Liver (tissue), 9 donors: ENCODE measurements around the gene TSN. TPM values are rescaled to one million over a fixed set of nuclear protein-coding genes. Genes with fewer than 3 reads are reported as not detected.

Source experiments
- DNase-seq: peaks from one replicate; pipeline ENCODE4 v3.0.0-alpha.2; 2017; ENCODE audit warnings: low spot score
- H3K27ac ChIP-seq, 2 donors: one replicate each; pipeline ENCODE4 v1.7.0; 2013; ENCODE audit warnings: inconsistent platforms in 2 of 2, low read length in 2 of 2, control low read depth in 1 of 2, low read depth in 1 of 2, mild to moderate bottlenecking in 1 of 2
- H3K27me3 ChIP-seq, 4 donors: one replicate each; pipeline versions ENCODE4 v1.6.1 to v1.7.0; 2013; ENCODE audit warnings: low read length in 3 of 4, inconsistent platforms in 1 of 4, mild to moderate bottlenecking in 1 of 4, moderate library complexity in 1 of 4; ENCODE audit not compliant: control insufficient read depth in 4 of 4, insufficient read depth in 4 of 4
- H3K36me3 ChIP-seq, 4 donors: one replicate each; pipeline versions ENCODE4 v1.6.1 to v1.7.0; 2013; ENCODE audit warnings: low read length in 3 of 4, mild to moderate bottlenecking in 3 of 4, low read depth in 1 of 4, moderate library complexity in 1 of 4; ENCODE audit not compliant: control insufficient read depth in 4 of 4, insufficient read depth in 3 of 4
- H3K4me1 ChIP-seq, 4 donors: one replicate each; pipeline versions ENCODE4 v1.6.1 to v1.7.0; 2013; ENCODE audit warnings: low read length in 3 of 4, mild to moderate bottlenecking in 3 of 4, moderate library complexity in 1 of 4; ENCODE audit not compliant: control insufficient read depth in 4 of 4, insufficient read depth in 4 of 4
- H3K4me3 ChIP-seq, 3 donors: one replicate each; pipeline versions ENCODE4 v1.6.1 to v1.7.0; 2013; ENCODE audit warnings: low read length in 3 of 3, control low read depth in 1 of 3, low read depth in 1 of 3, mild to moderate bottlenecking in 1 of 3
- H3K9ac ChIP-seq, 2 donors: one replicate each; pipeline ENCODE4 v1.7.0; 2013; ENCODE audit warnings: low read length in 2 of 2, mild to moderate bottlenecking in 2 of 2, moderate library complexity in 2 of 2, control low read depth in 1 of 2, low read depth in 1 of 2
- H3K9me3 ChIP-seq, 4 donors: one replicate each; pipeline versions ENCODE4 v1.6.1 to v1.7.0; 2013; ENCODE audit warnings: low read length in 3 of 4; ENCODE audit not compliant: control insufficient read depth in 4 of 4
- EGR1 ChIP-seq, 2 donors: IDR thresholded peaks; 2 replicates each; pipeline ENCODE4 v1.6.1; 2016 to 2018; ENCODE audit warnings: antibody characterized with exemption in 2 of 2, low read depth in 2 of 2
- FOXA1 ChIP-seq: IDR thresholded peaks from 2 replicates; pipeline ENCODE4 v1.6.1; 2016; ENCODE audit warnings: antibody characterized with exemption
- FOXA2 ChIP-seq: IDR thresholded peaks from 2 replicates; pipeline ENCODE4 v1.6.1; 2016; ENCODE audit warnings: antibody characterized with exemption
- GABPA ChIP-seq, 2 donors: IDR thresholded peaks in 1 of 2; conservative IDR thresholded peaks in 1 of 2; 2 replicates each; pipeline ENCODE4 v1.6.1; 2016; ENCODE audit warnings: antibody characterized with exemption in 2 of 2, mild to moderate bottlenecking in 1 of 2, moderate library complexity in 1 of 2
- HNF4A ChIP-seq, 2 donors: conservative IDR thresholded peaks; 2 replicates each; pipeline ENCODE4 v1.6.1; 2016; ENCODE audit warnings: antibody characterized with exemption in 2 of 2, mild to moderate bottlenecking in 2 of 2
- HNF4G ChIP-seq: IDR thresholded peaks from 2 replicates; pipeline ENCODE4 v1.6.1; 2016; ENCODE audit warnings: antibody characterized with exemption
- JUND ChIP-seq, 2 donors: IDR thresholded peaks; 2 replicates each; pipeline ENCODE4 v1.6.1; 2016; ENCODE audit warnings: antibody characterized with exemption in 2 of 2
- NR2F2 ChIP-seq: IDR thresholded peaks from 2 replicates; pipeline ENCODE4 v1.6.1; 2016; ENCODE audit warnings: antibody characterized with exemption
- RAD21 ChIP-seq, 2 donors: IDR thresholded peaks; 2 replicates each; pipeline ENCODE4 v1.6.1; 2016; ENCODE audit warnings: antibody characterized with exemption in 2 of 2, mild to moderate bottlenecking in 2 of 2
- RXRA ChIP-seq, 2 donors: IDR thresholded peaks; 2 replicates each; pipeline ENCODE4 v1.6.1; 2017 to 2018; ENCODE audit warnings: antibody characterized with exemption in 2 of 2, mild to moderate bottlenecking in 1 of 2
- SP1 ChIP-seq: IDR thresholded peaks from 2 replicates; pipeline ENCODE4 v1.6.1; 2018; ENCODE audit warnings: antibody characterized with exemption, mild to moderate bottlenecking
- TAF1 ChIP-seq: conservative IDR thresholded peaks from 2 replicates; pipeline ENCODE4 v1.6.1; 2016; ENCODE audit warnings: antibody characterized with exemption, mild to moderate bottlenecking
- YY1 ChIP-seq: IDR thresholded peaks from 2 replicates; pipeline ENCODE4 v1.6.1; 2016; ENCODE audit warnings: antibody characterized with exemption, mild to moderate bottlenecking
- WGBS: extraction: QIAGEN DNeasy Blood & Tissue Kit; methylation state at CpG from one replicate; pipeline ENCODE4 v1.1.7; 2013; 5-methylcytosine and 5-hydroxymethylcytosine counted together
- polyA plus RNA-seq, 2 donors: library from polyadenylated mRNA; stranded (reverse) in 1 of 2; unstranded in 1 of 2; fragments of 200-250 nt in 1 of 2; fragments of >200 nt in 1 of 2; fragmentation: Nextera tagmentation in 1 of 2; extraction: Ambion mirVana in 1 of 2; gene quantifications; one replicate each; pipeline versions ENCODE4 v1.2.1 to v1.2.3, GENCODE V29; 2013 to 2015
- total RNA-seq, 2 donors: library from RNA; depleted of rRNA; stranded (reverse); fragments of >200 nt; gene quantifications; one replicate each; pipeline ENCODE4 v1.2.3, GENCODE V29; 2014
- TF ChIP-seq, protein P1 (sequence below): IDR thresholded peaks from 2 replicates; pipeline ENCODE4 v1.6.1; 2016; ENCODE audit warnings: antibody characterized with exemption, mild to moderate bottlenecking
- TF ChIP-seq, protein P2 (sequence below): IDR thresholded peaks from 2 replicates; pipeline ENCODE4 v1.6.1; 2016; ENCODE audit warnings: antibody characterized with exemption
- TF ChIP-seq, protein P3 (sequence below): fragments of 150-350 bp; IDR thresholded peaks from 2 replicates; pipeline ENCODE4 v1.5.1; 2017; ENCODE audit warnings: improper control_type of control experiment, low read depth, low read length; ENCODE audit not compliant: missing input control
- TF ChIP-seq, protein P4 (sequence below): IDR thresholded peaks from 2 replicates; pipeline ENCODE4 v1.6.1; 2016; ENCODE audit warnings: antibody characterized with exemption
- TF ChIP-seq, protein P5 (sequence below): IDR thresholded peaks from 2 replicates; pipeline ENCODE4 v1.6.1; 2016; ENCODE audit warnings: antibody characterized with exemption
- donor health status: healthy.
- donor health status: healthy.
- donor health status: healthy.
- donor health status: healthy.
- donor health status: healthy.

Gene TSN
- total and polyA plus RNA-seq, 4 donors = 17.0 to 30.6 (median 17.7) TPM

DNA sequence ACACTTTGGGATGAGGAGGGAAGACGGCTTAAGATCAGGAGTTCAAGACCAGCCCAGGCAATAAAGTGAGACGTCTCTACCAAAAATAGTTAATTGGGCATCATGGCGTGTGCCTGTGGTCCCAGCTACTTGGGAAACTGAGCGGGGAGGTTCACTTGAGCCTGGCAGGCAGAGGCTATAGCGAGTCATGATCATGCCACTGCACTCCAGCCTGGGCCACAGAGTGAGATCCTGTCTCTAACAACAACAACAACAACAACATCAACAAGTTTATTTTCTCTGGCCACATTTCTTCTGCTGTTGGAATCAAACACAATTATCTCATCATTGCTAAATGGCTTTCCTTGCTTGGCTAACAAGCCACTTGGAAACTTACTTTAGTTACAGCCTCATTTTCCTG lies 32.1 kb upstream of the TSN start:
- DNase-seq = no peak
- H3K4me1 ChIP-seq = no peaks in the 10 kb centered on the region
- H3K36me3 ChIP-seq = peaks cover 0 to 17% (median 14%) of the 10 kb centered on the region in 4 donors
- TF ChIP-seq YY1 (no peak), EGR1 (IDR thresholded peaks at IDR 0.05; ENCODE audit: low read depth in 2 of 2) (no peak), RAD21 (IDR thresholded peaks at IDR 0.05) (no peak), HNF4A (conservative IDR thresholded peaks at IDR 0.05) (no peak), NR2F2 (no peak), HNF4G (no peak), SP1 (no peak), FOXA2 (no peak), GABPA (IDR thresholded peaks at IDR 0.05 in 1 of 2, conservative IDR thresholded peaks at IDR 0.05 in 1 of 2) (no peak), TAF1 (no peak), JUND (IDR thresholded peaks at IDR 0.05) (no peak), RXRA (IDR thresholded peaks at IDR 0.05) (no peak), FOXA1 (no peak)
- TF ChIP-seq, protein P1, sequence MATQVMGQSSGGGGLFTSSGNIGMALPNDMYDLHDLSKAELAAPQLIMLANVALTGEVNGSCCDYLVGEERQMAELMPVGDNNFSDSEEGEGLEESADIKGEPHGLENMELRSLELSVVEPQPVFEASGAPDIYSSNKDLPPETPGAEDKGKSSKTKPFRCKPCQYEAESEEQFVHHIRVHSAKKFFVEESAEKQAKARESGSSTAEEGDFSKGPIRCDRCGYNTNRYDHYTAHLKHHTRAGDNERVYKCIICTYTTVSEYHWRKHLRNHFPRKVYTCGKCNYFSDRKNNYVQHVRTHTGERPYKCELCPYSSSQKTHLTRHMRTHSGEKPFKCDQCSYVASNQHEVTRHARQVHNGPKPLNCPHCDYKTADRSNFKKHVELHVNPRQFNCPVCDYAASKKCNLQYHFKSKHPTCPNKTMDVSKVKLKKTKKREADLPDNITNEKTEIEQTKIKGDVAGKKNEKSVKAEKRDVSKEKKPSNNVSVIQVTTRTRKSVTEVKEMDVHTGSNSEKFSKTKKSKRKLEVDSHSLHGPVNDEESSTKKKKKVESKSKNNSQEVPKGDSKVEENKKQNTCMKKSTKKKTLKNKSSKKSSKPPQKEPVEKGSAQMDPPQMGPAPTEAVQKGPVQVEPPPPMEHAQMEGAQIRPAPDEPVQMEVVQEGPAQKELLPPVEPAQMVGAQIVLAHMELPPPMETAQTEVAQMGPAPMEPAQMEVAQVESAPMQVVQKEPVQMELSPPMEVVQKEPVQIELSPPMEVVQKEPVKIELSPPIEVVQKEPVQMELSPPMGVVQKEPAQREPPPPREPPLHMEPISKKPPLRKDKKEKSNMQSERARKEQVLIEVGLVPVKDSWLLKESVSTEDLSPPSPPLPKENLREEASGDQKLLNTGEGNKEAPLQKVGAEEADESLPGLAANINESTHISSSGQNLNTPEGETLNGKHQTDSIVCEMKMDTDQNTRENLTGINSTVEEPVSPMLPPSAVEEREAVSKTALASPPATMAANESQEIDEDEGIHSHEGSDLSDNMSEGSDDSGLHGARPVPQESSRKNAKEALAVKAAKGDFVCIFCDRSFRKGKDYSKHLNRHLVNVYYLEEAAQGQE = no peak
- TF ChIP-seq, protein P2, sequence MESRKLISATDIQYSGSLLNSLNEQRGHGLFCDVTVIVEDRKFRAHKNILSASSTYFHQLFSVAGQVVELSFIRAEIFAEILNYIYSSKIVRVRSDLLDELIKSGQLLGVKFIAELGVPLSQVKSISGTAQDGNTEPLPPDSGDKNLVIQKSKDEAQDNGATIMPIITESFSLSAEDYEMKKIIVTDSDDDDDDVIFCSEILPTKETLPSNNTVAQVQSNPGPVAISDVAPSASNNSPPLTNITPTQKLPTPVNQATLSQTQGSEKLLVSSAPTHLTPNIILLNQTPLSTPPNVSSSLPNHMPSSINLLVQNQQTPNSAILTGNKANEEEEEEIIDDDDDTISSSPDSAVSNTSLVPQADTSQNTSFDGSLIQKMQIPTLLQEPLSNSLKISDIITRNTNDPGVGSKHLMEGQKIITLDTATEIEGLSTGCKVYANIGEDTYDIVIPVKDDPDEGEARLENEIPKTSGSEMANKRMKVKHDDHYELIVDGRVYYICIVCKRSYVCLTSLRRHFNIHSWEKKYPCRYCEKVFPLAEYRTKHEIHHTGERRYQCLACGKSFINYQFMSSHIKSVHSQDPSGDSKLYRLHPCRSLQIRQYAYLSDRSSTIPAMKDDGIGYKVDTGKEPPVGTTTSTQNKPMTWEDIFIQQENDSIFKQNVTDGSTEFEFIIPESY = no peak
- TF ChIP-seq, protein P3, sequence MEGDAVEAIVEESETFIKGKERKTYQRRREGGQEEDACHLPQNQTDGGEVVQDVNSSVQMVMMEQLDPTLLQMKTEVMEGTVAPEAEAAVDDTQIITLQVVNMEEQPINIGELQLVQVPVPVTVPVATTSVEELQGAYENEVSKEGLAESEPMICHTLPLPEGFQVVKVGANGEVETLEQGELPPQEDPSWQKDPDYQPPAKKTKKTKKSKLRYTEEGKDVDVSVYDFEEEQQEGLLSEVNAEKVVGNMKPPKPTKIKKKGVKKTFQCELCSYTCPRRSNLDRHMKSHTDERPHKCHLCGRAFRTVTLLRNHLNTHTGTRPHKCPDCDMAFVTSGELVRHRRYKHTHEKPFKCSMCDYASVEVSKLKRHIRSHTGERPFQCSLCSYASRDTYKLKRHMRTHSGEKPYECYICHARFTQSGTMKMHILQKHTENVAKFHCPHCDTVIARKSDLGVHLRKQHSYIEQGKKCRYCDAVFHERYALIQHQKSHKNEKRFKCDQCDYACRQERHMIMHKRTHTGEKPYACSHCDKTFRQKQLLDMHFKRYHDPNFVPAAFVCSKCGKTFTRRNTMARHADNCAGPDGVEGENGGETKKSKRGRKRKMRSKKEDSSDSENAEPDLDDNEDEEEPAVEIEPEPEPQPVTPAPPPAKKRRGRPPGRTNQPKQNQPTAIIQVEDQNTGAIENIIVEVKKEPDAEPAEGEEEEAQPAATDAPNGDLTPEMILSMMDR = no peak
- TF ChIP-seq, protein P4, sequence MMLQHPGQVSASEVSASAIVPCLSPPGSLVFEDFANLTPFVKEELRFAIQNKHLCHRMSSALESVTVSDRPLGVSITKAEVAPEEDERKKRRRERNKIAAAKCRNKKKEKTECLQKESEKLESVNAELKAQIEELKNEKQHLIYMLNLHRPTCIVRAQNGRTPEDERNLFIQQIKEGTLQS = no peak
- TF ChIP-seq, protein P5, sequence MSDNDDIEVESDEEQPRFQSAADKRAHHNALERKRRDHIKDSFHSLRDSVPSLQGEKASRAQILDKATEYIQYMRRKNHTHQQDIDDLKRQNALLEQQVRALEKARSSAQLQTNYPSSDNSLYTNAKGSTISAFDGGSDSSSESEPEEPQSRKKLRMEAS = no peak
- 88% methylated on average over 5 of the region's 5 CpGs for WGBS
- no peak overlapping the region for H3K4me3 ChIP-seq
- no peaks in the 10 kb centered on the region for H3K27me3 ChIP-seq
- H3K9ac ChIP-seq = no peak overlapping the region
- H3K9me3 ChIP-seq = no peaks in the 10 kb centered on the region
- H3K27ac ChIP-seq = no peak overlapping the region
